ENCODE measurements around the gene MRPL43.

DNA sequence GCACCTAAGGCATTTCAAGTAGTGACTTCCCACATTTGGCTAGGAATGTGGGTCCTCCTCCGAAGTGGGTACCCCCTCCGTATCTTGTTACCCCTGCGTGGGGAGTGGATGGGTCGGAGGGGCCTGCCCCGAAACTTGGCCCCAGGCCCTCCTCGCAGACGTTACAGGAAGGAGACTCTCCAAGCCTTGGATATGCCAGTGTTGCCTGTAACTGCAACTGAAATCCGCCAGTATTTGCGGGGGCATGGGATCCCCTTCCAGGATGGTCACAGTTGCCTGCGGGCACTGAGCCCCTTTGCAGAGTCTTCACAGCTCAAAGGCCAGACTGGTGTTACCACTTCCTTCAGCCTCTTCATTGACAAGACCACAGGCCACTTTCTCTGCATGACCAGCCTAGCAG lies 869 bp upstream of the MRPL43 start:
- TF ChIP-seq CTCF (IDR thresholded peaks at IDR 0.05 in 8 of 11, conservative IDR thresholded peaks at IDR 0.05 in 3 of 11): no peak
- TF ChIP-seq POLR2A (IDR thresholded peaks at IDR 0.05): no peak
- TF ChIP-seq POLR2AphosphoS5 (IDR thresholded peaks at IDR 0.05): no peak
